GM21423 (cell line): ENCODE results near the gene APOBEC3A.

Experiments
- ATAC-seq: cut with Tn5 transposase; IDR thresholded peaks from one replicate; pipeline ENCODE4 v1.9.1; 2021; ENCODE audit warnings: mild to moderate bottlenecking, moderate library complexity; ENCODE audit not compliant: unreplicated experiment

The APOBEC3A gene

GRCh38 chr22:38957046-38957770 is at the start of gene APOBEC3A:
Gene APOBEC3A (plus strand): TSS chr22:38957609. CDS start chr22:38957692, 83 bp downstream.
- ATAC-seq, result no peak

- no peak for ATAC-seq
Observed at GRCh38 chr22:38907767-38908166, 49.6 kb upstream of the APOBEC3A start.

GRCh38 chr22:38911434-38911833 is 46.0 kb upstream of the APOBEC3A start:
- no peak for ATAC-seq

- no peak for ATAC-seq
Observed at GRCh38 chr22:38919631-38920190, 37.7 kb upstream of the APOBEC3A start.

- ATAC-seq, result no peak
Observed at GRCh38 chr22:38921120-38921519, 36.3 kb upstream of the APOBEC3A start.

- no peak for ATAC-seq
Observed at GRCh38 chr22:38921806-38922205, 35.6 kb upstream of the APOBEC3A start.

GRCh38 chr22:38923463-38924346 is 33.7 kb upstream of the APOBEC3A start:
- no peak for ATAC-seq

- ATAC-seq, result no peak
Observed at GRCh38 chr22:38924347-38924952, 33.0 kb upstream of the APOBEC3A start.

GRCh38 chr22:38925571-38926041 is 31.8 kb upstream of the APOBEC3A start:
- no peak for ATAC-seq

GRCh38 chr22:38927033-38927781 is 30.2 kb upstream of the APOBEC3A start:
- no peak for ATAC-seq

GRCh38 chr22:38930512-38930911 is 26.9 kb upstream of the APOBEC3A start:
- no peak for ATAC-seq

GRCh38 chr22:38935023-38935422 is 22.4 kb upstream of the APOBEC3A start:
- no peak for ATAC-seq

GRCh38 chr22:38935616-38936015 is 21.8 kb upstream of the APOBEC3A start:
- ATAC-seq, result no peak

GRCh38 chr22:38936562-38936961 is 20.8 kb upstream of the APOBEC3A start:
- ATAC-seq, result no peak

- no peak for ATAC-seq
Observed at GRCh38 chr22:38937036-38937435, 20.4 kb upstream of the APOBEC3A start.

- no peak for ATAC-seq
Observed at GRCh38 chr22:38937541-38937940, 19.9 kb upstream of the APOBEC3A start.

GRCh38 chr22:38938221-38938620 is 19.2 kb upstream of the APOBEC3A start:
- ATAC-seq, result no peak

- ATAC-seq, result no peak
Observed at GRCh38 chr22:38938925-38939324, 18.5 kb upstream of the APOBEC3A start.

- ATAC-seq, result no peak
Observed at GRCh38 chr22:38940811-38941384, 16.5 kb upstream of the APOBEC3A start.

- peak; percentile 73 for ATAC-seq
Observed at GRCh38 chr22:38941488-38941987, 15.9 kb upstream of the APOBEC3A start.
